ENCODE data around the gene OR2T8.
"Not testable (repeated sequence)": the region's sequence is repeated elsewhere in the genome, so short reads cannot be mapped to it uniquely, and the experiment has no call there.

OR2T8 gene

GRCh38 chr1:247936415-247936814, 16.4 kb downstream of the OR2T8 start:
- H3K27ac ChIP-seq (replicated peaks; ENCODE audit: low read length) = no peak overlapping the region
- H2BK15ac ChIP-seq (ENCODE audit: low read length) = no peak overlapping the region
- no peak overlapping the region for H4K91ac ChIP-seq (ENCODE audit: low read depth, low read length, poor library complexity)
- no peak overlapping the region for H2BK5ac ChIP-seq (ENCODE audit: low read length)
- no peaks in the 10 kb centered on the region for H3K27me3 ChIP-seq (ENCODE audit: control insufficient read depth in 3 of 3, insufficient read depth in 3 of 3, low read depth in 1 of 3, low read length in 3 of 3)
- H3K18ac ChIP-seq (ENCODE audit: low read length) = no peak overlapping the region
- no peak for DNase-seq (ENCODE audit: low spot score)
- no peaks in the 10 kb centered on the region for H3K79me1 ChIP-seq (ENCODE audit: low read depth, low read length)
- no peak overlapping the region for H4K8ac ChIP-seq (ENCODE audit: low read depth, low read length)
- H2BK120ac ChIP-seq (ENCODE audit: low read depth, low read length) = no peak overlapping the region
- no peak overlapping the region for H3K9ac ChIP-seq (ENCODE audit: low read depth, low read length, poor library complexity)
- no CpG with 5 or more reads among the region's 18 CpGs for WGBS, 2 donors (ENCODE audit: extremely low coverage in 2 of 2, insufficient read length in 2 of 2, insufficient replicate concordance in 1 of 2)
- H3K9me3 ChIP-seq (replicated peaks in 1 of 2; ENCODE audit: control insufficient read depth in 2 of 2, insufficient read depth in 1 of 2, low read depth in 1 of 2, low read length in 2 of 2) = peaks cover 0 to 10% of the 10 kb centered on the region in 2 donors
- no peak overlapping the region for H2AFZ ChIP-seq (ENCODE audit: low read length)
- no peak overlapping the region for H3K4ac ChIP-seq (ENCODE audit: low read length)
- no peaks in the 10 kb centered on the region for H3K36me3 ChIP-seq (replicated peaks in 1 of 2; ENCODE audit: control insufficient read depth in 2 of 2, insufficient read depth in 2 of 2, low read length in 2 of 2)
- no peak overlapping the region for H2AK5ac ChIP-seq (ENCODE audit: low read depth, low read length)
- H3K4me2 ChIP-seq (ENCODE audit: insufficient read depth, low read length, poor library complexity, severe bottlenecking) = no peak overlapping the region
- H3K14ac ChIP-seq (ENCODE audit: low read length) = no peak overlapping the region
- H3K4me3 ChIP-seq (ENCODE audit: low read length in 2 of 2) = no peak overlapping the region
- H2BK12ac ChIP-seq (ENCODE audit: low read length) = no peak overlapping the region
- H3K23ac ChIP-seq (ENCODE audit: low read depth, low read length, poor library complexity) = no peak overlapping the region
- H3K4me1 ChIP-seq (ENCODE audit: control insufficient read depth in 2 of 2, insufficient read depth in 1 of 2, low read depth in 1 of 2, low read length in 2 of 2) = no peaks in the 10 kb centered on the region

DNA sequence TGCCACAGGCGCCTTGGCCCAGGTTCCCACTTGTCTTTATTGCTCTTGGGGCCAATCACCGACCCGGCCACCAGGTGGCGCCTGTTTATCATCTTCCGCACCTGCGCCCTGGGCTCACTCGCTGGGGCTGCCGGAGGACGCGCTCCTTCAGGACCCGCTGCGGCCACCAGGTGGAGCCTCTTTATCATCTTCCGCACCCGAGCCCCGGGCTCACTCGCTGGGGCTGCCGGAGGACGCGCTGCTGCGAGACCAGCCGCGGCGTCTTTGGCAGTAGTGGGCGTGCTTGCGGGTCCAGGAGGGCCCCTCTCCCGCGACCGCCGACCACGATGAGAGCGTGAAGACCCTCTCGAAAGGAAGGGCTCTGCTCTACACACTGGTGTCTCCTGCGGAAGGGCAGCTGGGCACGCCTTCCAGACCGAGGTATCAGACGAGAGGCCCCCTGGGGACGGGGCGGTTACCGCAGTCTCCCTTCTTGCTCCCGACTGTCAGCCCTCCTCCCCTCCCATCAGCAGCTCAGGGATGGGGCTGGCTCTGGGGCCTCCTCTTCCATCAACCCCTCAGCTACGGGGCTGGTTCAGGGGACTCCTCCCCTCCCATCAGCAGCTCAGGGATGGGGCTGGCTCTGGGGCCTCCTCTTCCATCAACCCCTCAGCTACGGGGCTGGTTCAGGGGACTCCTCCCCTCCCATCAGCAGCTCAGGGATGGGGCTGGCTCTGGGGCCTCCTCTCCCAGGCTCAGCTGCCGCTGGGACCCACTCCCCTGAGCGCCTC, 17.1 kb downstream of the OR2T8 start:
- Histone ChIP-seq H3K4me3 (ENCODE audit: low read length in 2 of 2) (peak overlapping the region in 1 of 2 donors; percentile 90), H3K9ac (ENCODE audit: low read depth, low read length, poor library complexity) (peak overlapping the region; percentile 81), H2BK5ac (ENCODE audit: low read length) (peak overlapping the region; percentile 68), H3K4me2 (ENCODE audit: insufficient read depth, low read length, poor library complexity, severe bottlenecking) (peak overlapping the region; percentile 48), H3K9me3 (replicated peaks in 1 of 2; ENCODE audit: control insufficient read depth in 2 of 2, insufficient read depth in 1 of 2, low read depth in 1 of 2, low read length in 2 of 2) (peaks cover 0 to 10% of the 10 kb centered on the region in 2 donors), H3K23ac (ENCODE audit: low read depth, low read length, poor library complexity) (peak overlapping the region; percentile 48), H3K18ac (ENCODE audit: low read length) (peak overlapping the region; percentile 83), H3K27ac (replicated peaks; ENCODE audit: low read length) (peak overlapping the region; percentile 27)
- H3K36me3 ChIP-seq (replicated peaks in 1 of 2; ENCODE audit: control insufficient read depth in 2 of 2, insufficient read depth in 2 of 2, low read length in 2 of 2); H4K8ac ChIP-seq (ENCODE audit: low read depth, low read length); H4K91ac ChIP-seq (ENCODE audit: low read depth, low read length, poor library complexity); H2AK5ac ChIP-seq (ENCODE audit: low read depth, low read length); H3K27me3 ChIP-seq (ENCODE audit: control insufficient read depth in 3 of 3, insufficient read depth in 3 of 3, low read depth in 1 of 3, low read length in 3 of 3); H3K4ac ChIP-seq (ENCODE audit: low read length); H2BK15ac ChIP-seq (ENCODE audit: low read length); H3K4me1 ChIP-seq (ENCODE audit: control insufficient read depth in 2 of 2, insufficient read depth in 1 of 2, low read depth in 1 of 2, low read length in 2 of 2); H2BK12ac ChIP-seq (ENCODE audit: low read length); H3K79me1 ChIP-seq (ENCODE audit: low read depth, low read length); H2BK120ac ChIP-seq (ENCODE audit: low read depth, low read length); H2AFZ ChIP-seq (ENCODE audit: low read length); H3K14ac ChIP-seq (ENCODE audit: low read length): not testable (repeated sequence)
- WGBS, 2 donors (ENCODE audit: extremely low coverage in 2 of 2, insufficient read length in 2 of 2, insufficient replicate concordance in 1 of 2) = no CpG with 5 or more reads among the region's 44 CpGs
- peak; percentile 74 for DNase-seq (ENCODE audit: low spot score)

DNA sequence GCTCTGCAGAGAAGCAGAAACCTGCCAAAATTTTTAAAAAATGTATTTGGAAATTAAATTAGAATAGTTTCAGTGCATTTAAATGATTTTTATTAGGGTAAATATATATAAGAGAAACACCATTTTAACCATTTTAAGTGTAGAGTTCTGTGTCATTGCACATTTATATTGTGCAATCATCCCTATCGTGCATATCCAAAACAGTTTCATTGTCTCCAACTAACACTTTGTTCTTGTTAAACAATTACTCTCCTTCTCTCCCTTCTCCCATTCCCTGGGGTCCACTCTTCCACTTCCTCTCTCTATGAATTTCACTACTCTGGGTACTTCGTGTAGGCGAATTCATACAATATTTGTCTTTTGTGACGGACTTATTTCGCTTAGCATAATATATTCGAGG, 22.6 kb downstream of the OR2T8 start:
- no peak overlapping the region for H3K4me3 ChIP-seq (ENCODE audit: low read length in 2 of 2)
- H3K27me3 ChIP-seq (ENCODE audit: control insufficient read depth in 3 of 3, insufficient read depth in 3 of 3, low read depth in 1 of 3, low read length in 3 of 3) = no peaks in the 10 kb centered on the region
- no peak overlapping the region for H3K14ac ChIP-seq (ENCODE audit: low read length)
- no peaks in the 10 kb centered on the region for H3K4me1 ChIP-seq (ENCODE audit: control insufficient read depth in 2 of 2, insufficient read depth in 1 of 2, low read depth in 1 of 2, low read length in 2 of 2)
- no peak overlapping the region for H4K91ac ChIP-seq (ENCODE audit: low read depth, low read length, poor library complexity)
- no peak for DNase-seq (ENCODE audit: low spot score)
- no peak overlapping the region for H4K8ac ChIP-seq (ENCODE audit: low read depth, low read length)
- H2BK5ac ChIP-seq (ENCODE audit: low read length) = no peak overlapping the region
- H2AFZ ChIP-seq (ENCODE audit: low read length) = no peak overlapping the region
- H3K27ac ChIP-seq (replicated peaks; ENCODE audit: low read length) = no peak overlapping the region
- no peak overlapping the region for H3K4me2 ChIP-seq (ENCODE audit: insufficient read depth, low read length, poor library complexity, severe bottlenecking)
- H3K79me1 ChIP-seq (ENCODE audit: low read depth, low read length) = no peaks in the 10 kb centered on the region
- no peak overlapping the region for H3K4ac ChIP-seq (ENCODE audit: low read length)
- no peak overlapping the region for H2BK120ac ChIP-seq (ENCODE audit: low read depth, low read length)
- no peak overlapping the region for H2BK15ac ChIP-seq (ENCODE audit: low read length)
- no peak overlapping the region for H2AK5ac ChIP-seq (ENCODE audit: low read depth, low read length)
- H3K23ac ChIP-seq (ENCODE audit: low read depth, low read length, poor library complexity) = no peak overlapping the region
- no peaks in the 10 kb centered on the region for H3K36me3 ChIP-seq (replicated peaks in 1 of 2; ENCODE audit: control insufficient read depth in 2 of 2, insufficient read depth in 2 of 2, low read length in 2 of 2)
- peaks cover 0 to 1% of the 10 kb centered on the region in 2 donors for H3K9me3 ChIP-seq (replicated peaks in 1 of 2; ENCODE audit: control insufficient read depth in 2 of 2, insufficient read depth in 1 of 2, low read depth in 1 of 2, low read length in 2 of 2)
- WGBS, 2 donors (ENCODE audit: extremely low coverage in 2 of 2, insufficient read length in 2 of 2, insufficient replicate concordance in 1 of 2) = no CpG with 5 or more reads among the region's 6 CpGs
- H3K9ac ChIP-seq (ENCODE audit: low read depth, low read length, poor library complexity) = no peak overlapping the region
- H3K18ac ChIP-seq (ENCODE audit: low read length) = no peak overlapping the region
- no peak overlapping the region for H2BK12ac ChIP-seq (ENCODE audit: low read length)

DNA sequence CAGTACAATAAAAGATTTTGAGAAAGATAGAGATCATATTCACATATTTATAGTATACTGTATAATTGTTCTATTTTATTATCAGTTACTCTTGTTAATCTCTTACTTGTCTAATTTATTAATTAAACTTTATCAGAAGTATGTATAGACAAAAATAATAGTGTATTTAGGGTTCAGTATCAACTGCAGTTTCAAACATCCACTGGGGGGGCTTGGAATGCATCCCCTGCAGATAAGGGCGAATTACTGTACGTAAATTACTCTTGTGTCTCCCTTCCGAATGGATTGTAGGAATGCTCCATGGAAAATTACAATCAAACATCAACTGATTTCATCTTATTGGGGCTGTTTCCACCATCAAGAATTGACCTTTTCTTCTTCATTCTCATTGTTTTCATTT, 28.5 kb downstream of the OR2T8 start, which contains the start of gene OR2L8:
Gene OR2L8 (plus strand): TSS at position 301 of the 400 bp plus-strand sequence. CDS start 0 bp downstream, at position 301.
- Histone ChIP-seq H3K14ac (ENCODE audit: low read length) (no peak within 1 kb of the TSS), H3K9me3 (replicated peaks in 1 of 2; ENCODE audit: control insufficient read depth in 2 of 2, insufficient read depth in 1 of 2, low read depth in 1 of 2, low read length in 2 of 2) (peaks cover 0 to 5% of the 10 kb centered on the region in 2 donors), H4K91ac (ENCODE audit: low read depth, low read length, poor library complexity) (no peak within 1 kb of the TSS), H2AFZ (ENCODE audit: low read length) (no peak within 1 kb of the TSS), H3K18ac (ENCODE audit: low read length) (no peak within 1 kb of the TSS), H3K79me1 (ENCODE audit: low read depth, low read length) (peaks cover 2% of the 10 kb centered on the region), H3K27me3 (ENCODE audit: control insufficient read depth in 3 of 3, insufficient read depth in 3 of 3, low read depth in 1 of 3, low read length in 3 of 3) (peaks cover 0 to 1% (median 0%) of the 10 kb centered on the region in 3 experiments), H3K4me1 (ENCODE audit: control insufficient read depth in 2 of 2, insufficient read depth in 1 of 2, low read depth in 1 of 2, low read length in 2 of 2) (no peaks in the 10 kb centered on the region), H3K4me2 (ENCODE audit: insufficient read depth, low read length, poor library complexity, severe bottlenecking) (no peak within 1 kb of the TSS), H3K4ac (ENCODE audit: low read length) (no peak within 1 kb of the TSS), H2BK15ac (ENCODE audit: low read length) (no peak within 1 kb of the TSS), H3K36me3 (replicated peaks in 1 of 2; ENCODE audit: control insufficient read depth in 2 of 2, insufficient read depth in 2 of 2, low read length in 2 of 2) (no peaks in the 10 kb centered on the region), H2AK5ac (ENCODE audit: low read depth, low read length) (no peak within 1 kb of the TSS), H4K8ac (ENCODE audit: low read depth, low read length) (no peak within 1 kb of the TSS), H2BK5ac (ENCODE audit: low read length) (no peak within 1 kb of the TSS), H2BK12ac (ENCODE audit: low read length) (no peak within 1 kb of the TSS), H2BK120ac (ENCODE audit: low read depth, low read length) (no peak within 1 kb of the TSS), H3K27ac (replicated peaks; ENCODE audit: low read length) (no peak within 1 kb of the TSS), H3K4me3 (ENCODE audit: low read length in 2 of 2) (no peak within 1 kb of the TSS), H3K23ac (ENCODE audit: low read depth, low read length, poor library complexity) (no peak within 1 kb of the TSS), H3K9ac (ENCODE audit: low read depth, low read length, poor library complexity) (no peak within 1 kb of the TSS)
- no CpG with 5 or more reads among the region's 3 CpGs for WGBS, 2 donors (ENCODE audit: extremely low coverage in 2 of 2, insufficient read length in 2 of 2, insufficient replicate concordance in 1 of 2)
- DNase-seq (ENCODE audit: low spot score) = no peak
